GM12878 (cell line): Measurements from ENCODE around the gene DNAI2.

Source experiments
- CBFB ChIP-seq: IDR thresholded peaks from 2 replicates; pipeline ENCODE4 v1.6.1; 2016; ENCODE audit warnings: antibody characterized with exemption, low read depth
- EP300 ChIP-seq, 2 experiments: fragments of 150-350 bp in 1 of 2; IDR thresholded peaks; 2 replicates each; pipeline ENCODE4 v1.6.1; 2011 to 2012; ENCODE audit warnings: low read depth in 2 of 2, low read length in 2 of 2, borderline replicate concordance in 1 of 2, improper control_type of control experiment in 1 of 2, inconsistent platforms in 1 of 2; ENCODE audit not compliant: control insufficient read depth in 1 of 2
- MYC ChIP-seq: IDR thresholded peaks from 2 replicates; pipeline ENCODE4 v1.6.1; 2011; ENCODE audit warnings: mild to moderate bottlenecking, low read length, moderate library complexity, inconsistent platforms; ENCODE audit not compliant: insufficient read depth, insufficient replicate concordance, insufficient read length, severe bottlenecking
- NBN ChIP-seq: fragments of 450-650 bp; IDR thresholded peaks from 2 replicates; pipeline ENCODE4 v1.6.1; 2016
- POLR2A ChIP-seq: IDR thresholded peaks from 2 replicates; pipeline ENCODE4 v1.6.1; 2011; ENCODE audit warnings: low read depth, mild to moderate bottlenecking, low read length
- RCOR1 ChIP-seq: conservative IDR thresholded peaks from 2 replicates; pipeline ENCODE4 v1.6.1; 2012; ENCODE audit warnings: low read depth, low read length, improper control_type of control experiment
- SMAD5 ChIP-seq: IDR thresholded peaks from 2 replicates; pipeline ENCODE4 v1.6.1; 2016; ENCODE audit warnings: antibody characterized with exemption, low read depth

DNA sequence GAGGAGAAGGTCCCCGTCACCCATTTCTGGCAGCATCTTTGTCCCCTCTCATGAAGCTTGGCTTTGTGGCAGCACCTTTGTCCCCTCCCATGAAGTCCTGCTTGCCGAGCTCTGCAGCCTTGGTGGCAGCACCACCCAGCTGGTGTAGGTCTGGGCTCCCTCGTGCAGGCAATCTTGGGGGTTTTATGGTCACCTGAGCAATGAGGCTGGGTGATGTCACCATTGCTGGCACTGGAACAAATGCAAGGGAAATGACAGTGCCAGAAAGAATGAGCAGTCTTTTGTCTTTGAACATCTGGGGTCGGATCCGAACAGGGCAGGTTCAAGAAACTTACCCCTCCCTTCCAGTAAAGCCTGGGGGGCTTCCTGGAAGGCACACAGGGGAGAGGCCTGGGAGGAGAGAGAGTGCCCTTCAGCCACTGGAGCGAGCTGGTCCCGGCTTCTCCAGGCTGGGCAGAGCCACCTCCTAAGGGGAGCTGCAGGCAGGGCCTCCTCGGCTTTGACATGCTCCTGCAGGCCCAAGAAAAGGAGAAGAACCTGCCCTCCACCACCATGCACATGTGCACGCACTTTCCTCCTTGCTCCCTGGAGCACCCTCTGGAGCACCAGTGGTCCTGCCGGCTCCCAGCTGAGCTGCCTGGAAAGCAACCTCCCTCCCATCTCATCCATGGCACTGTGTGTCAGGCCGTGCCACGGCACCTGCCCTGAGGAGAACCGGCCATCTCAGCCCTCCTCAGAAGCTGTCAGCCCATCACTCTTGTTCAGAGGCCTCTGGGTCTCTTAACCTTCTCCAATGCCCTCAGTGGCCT lies 71.6 kb downstream of the DNAI2 start:
- TF ChIP-seq MYC = no peak
- TF ChIP-seq SMAD5 = no peak
- no peak for TF ChIP-seq NBN
- no peak for TF ChIP-seq RCOR1
- no peak for TF ChIP-seq CBFB
- no peak for TF ChIP-seq POLR2A
- TF ChIP-seq EP300 (IDR thresholded peaks at IDR 0.05; ENCODE audit: borderline replicate concordance in 1 of 2, control insufficient read depth in 1 of 2, low read depth in 2 of 2, low read length in 2 of 2) = no peak
